ENCODE results near the gene RNLS.

The RNLS gene

DNA sequence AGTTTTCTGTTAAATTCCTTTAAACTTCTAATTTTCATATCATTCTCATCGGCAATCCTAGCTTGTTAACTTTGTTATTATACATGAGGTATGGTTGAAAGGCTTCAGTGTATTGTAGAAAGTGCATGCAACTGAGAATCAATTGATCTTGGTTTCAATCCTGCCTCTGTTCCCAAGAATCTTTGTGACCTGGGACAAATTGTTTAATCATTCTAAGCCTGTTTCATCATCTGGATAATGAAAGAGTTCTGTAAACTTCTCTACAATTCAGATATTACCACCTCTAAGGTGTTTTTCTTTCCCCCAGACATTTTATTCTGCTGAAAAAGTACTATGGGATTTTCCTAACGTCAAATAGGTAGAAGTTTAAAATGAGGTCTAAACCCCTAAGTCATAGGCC is 179.0 kb downstream of the RNLS start:
- H3K4me3 ChIP-seq (ENCODE audit: low read depth, low read length) = no peak overlapping the region
- no peaks in the 10 kb centered on the region for H3K36me3 ChIP-seq
- H3K27ac ChIP-seq = no peak overlapping the region
- TF ChIP-seq, protein P1, sequence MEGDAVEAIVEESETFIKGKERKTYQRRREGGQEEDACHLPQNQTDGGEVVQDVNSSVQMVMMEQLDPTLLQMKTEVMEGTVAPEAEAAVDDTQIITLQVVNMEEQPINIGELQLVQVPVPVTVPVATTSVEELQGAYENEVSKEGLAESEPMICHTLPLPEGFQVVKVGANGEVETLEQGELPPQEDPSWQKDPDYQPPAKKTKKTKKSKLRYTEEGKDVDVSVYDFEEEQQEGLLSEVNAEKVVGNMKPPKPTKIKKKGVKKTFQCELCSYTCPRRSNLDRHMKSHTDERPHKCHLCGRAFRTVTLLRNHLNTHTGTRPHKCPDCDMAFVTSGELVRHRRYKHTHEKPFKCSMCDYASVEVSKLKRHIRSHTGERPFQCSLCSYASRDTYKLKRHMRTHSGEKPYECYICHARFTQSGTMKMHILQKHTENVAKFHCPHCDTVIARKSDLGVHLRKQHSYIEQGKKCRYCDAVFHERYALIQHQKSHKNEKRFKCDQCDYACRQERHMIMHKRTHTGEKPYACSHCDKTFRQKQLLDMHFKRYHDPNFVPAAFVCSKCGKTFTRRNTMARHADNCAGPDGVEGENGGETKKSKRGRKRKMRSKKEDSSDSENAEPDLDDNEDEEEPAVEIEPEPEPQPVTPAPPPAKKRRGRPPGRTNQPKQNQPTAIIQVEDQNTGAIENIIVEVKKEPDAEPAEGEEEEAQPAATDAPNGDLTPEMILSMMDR (IDR thresholded peaks at IDR 0.05; ENCODE audit: low read depth, low read length) = no peak
- H3K9me3 ChIP-seq (ENCODE audit: severe bottlenecking) = peaks cover 3% of the 10 kb centered on the region
- no peak for DNase-seq
- H3K27me3 ChIP-seq (ENCODE audit: insufficient read depth, low read depth, severe bottlenecking) = no peaks in the 10 kb centered on the region

DNA sequence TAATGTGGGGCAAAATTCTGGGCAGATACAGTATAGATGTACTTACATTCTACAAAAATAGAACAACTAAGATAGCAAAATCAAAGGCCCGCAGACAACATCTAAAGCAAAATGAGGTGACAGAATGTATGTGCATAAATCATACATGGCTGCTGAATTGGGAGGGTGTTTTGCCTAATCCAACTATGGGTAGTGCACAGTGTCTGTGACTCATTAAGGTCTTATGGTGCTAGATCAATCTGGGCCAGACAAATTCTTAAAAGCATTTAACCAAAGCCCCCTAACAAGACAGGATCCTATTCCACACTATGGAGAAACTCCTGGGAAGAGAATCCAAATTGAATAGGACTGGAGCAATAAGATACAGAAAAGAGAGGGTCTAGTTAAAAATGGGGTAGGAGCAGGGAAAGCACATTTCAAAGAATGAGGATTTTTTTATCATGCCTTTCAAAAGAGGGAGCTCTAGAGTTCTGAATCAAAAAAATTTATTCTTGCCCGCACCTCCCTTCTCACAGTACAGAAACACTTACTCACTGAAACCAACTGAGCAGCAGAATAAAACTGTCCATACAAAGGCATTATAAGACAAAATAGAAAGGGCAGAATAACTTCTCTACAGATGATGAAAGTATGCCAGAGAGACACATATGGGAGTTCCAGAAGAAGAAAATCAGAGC is 181.3 kb downstream of the RNLS start:
- H3K27me3 ChIP-seq (ENCODE audit: insufficient read depth, low read depth, severe bottlenecking) = no peaks in the 10 kb centered on the region
- H3K36me3 ChIP-seq = no peaks in the 10 kb centered on the region
- H3K9me3 ChIP-seq (ENCODE audit: severe bottlenecking) = peaks cover 7% of the 10 kb centered on the region
- DNase-seq = no peak
- TF ChIP-seq, protein P1 (IDR thresholded peaks at IDR 0.05; ENCODE audit: low read depth, low read length) = 0 out of 2 replicates have a peak, but pooled peaks have one; percentile 13
- H3K4me3 ChIP-seq (ENCODE audit: low read depth, low read length) = no peak overlapping the region
- H3K27ac ChIP-seq = no peak overlapping the region

- no peaks in the 10 kb centered on the region for H3K36me3 ChIP-seq
- no peak overlapping the region for H3K4me3 ChIP-seq (ENCODE audit: low read depth, low read length)
- H3K9me3 ChIP-seq (ENCODE audit: severe bottlenecking) = peaks cover 7% of the 10 kb centered on the region
- no peak overlapping the region for H3K27ac ChIP-seq
- TF ChIP-seq, protein P1 (IDR thresholded peaks at IDR 0.05; ENCODE audit: low read depth, low read length) = no peak
- no peak for DNase-seq
- H3K27me3 ChIP-seq (ENCODE audit: insufficient read depth, low read depth, severe bottlenecking) = no peaks in the 10 kb centered on the region
Measured at GRCh38 chr10:88399240-88399639, 183.9 kb downstream of the RNLS start.

DNA sequence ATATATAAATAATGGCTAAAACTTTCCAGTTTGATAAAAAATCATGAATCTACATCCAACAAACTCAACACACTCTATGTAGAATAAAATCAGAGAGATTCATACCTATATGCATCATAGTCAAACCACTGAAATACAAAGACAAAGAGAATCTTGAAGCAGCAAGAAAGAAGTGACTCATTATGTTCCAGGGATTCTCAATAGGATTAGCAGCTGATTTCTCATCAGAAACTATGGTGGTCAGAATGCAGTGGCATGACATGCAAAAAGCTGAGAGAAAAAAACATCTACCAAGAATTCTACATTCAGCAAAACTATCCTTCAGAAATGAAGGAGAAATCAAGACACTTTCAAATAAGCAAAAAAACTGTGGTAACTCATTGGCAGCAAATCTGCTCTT is 187.4 kb downstream of the RNLS start:
- TF ChIP-seq, protein P1 (IDR thresholded peaks at IDR 0.05; ENCODE audit: low read depth, low read length) = no peak
- Histone ChIP-seq H3K9me3 (ENCODE audit: severe bottlenecking) (peaks cover 7% of the 10 kb centered on the region), H3K27ac (no peak overlapping the region), H3K27me3 (ENCODE audit: insufficient read depth, low read depth, severe bottlenecking) (no peaks in the 10 kb centered on the region), H3K36me3 (no peaks in the 10 kb centered on the region), H3K4me3 (ENCODE audit: low read depth, low read length) (no peak overlapping the region)
- no peak for DNase-seq

DNA sequence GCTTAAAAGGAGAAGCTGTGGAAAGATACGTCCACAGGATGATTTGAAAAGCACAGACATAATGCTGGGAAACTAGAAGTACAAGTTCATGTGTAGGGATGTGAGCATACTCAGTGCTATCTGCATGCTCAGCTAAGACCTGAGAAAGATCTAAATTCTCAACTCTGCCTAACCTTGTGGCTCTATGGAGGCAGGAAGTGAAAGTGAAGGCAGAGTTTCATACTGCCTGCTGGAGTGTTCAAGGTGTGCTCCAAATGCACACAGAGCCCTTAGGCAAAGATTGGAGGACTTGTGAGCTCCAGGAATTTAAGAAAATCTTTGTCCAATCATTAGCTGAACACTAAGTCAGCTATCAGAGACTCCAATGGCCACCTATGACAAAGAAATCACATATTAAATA is 190.9 kb downstream of the RNLS start:
- no peaks in the 10 kb centered on the region for H3K36me3 ChIP-seq
- no peak overlapping the region; the same call in 1 of the 2 replicates for H3K4me3 ChIP-seq (ENCODE audit: low read depth, low read length)
- H3K9me3 ChIP-seq (ENCODE audit: severe bottlenecking) = no peaks in the 10 kb centered on the region
- TF ChIP-seq, protein P1 (IDR thresholded peaks at IDR 0.05; ENCODE audit: low read depth, low read length) = no peak
- no peak overlapping the region for H3K27ac ChIP-seq
- DNase-seq = no peak
- no peaks in the 10 kb centered on the region for H3K27me3 ChIP-seq (ENCODE audit: insufficient read depth, low read depth, severe bottlenecking)

GRCh38 chr10:88390041-88390440 is 193.1 kb downstream of the RNLS start:
- H3K27ac ChIP-seq = no peak overlapping the region
- no peak overlapping the region for H3K4me3 ChIP-seq (ENCODE audit: low read depth, low read length)
- TF ChIP-seq, protein P1 (IDR thresholded peaks at IDR 0.05; ENCODE audit: low read depth, low read length) = no peak
- no peaks in the 10 kb centered on the region for H3K9me3 ChIP-seq (ENCODE audit: severe bottlenecking)
- no peak for DNase-seq
- no peaks in the 10 kb centered on the region for H3K27me3 ChIP-seq (ENCODE audit: insufficient read depth, low read depth, severe bottlenecking)
- H3K36me3 ChIP-seq = no peaks in the 10 kb centered on the region

Data from WERI-Rb-1 (cell line).